Activated B cell treated with CpG ODN at 0.5 μM for 24 hours (primary cell): ENCODE data around the gene MPZ. TPM values are rescaled to one million over a fixed set of nuclear protein-coding genes. Genes with fewer than 3 reads are reported as not detected.

Experiments used
- ATAC-seq: fragments of 200-7000 bp; cut with Tn5 transposase; one replicate; pipeline ENCODE4 v1.10.0; 2021; ENCODE audit warnings: low read depth, mild to moderate bottlenecking, moderate library complexity
- CTCF ChIA-PET: fragments of 350-600 bp; sonication (Branson Sonifier 250); formaldehyde crosslinking; loops from one replicate; lab custom pipeline; 2021; ENCODE audit warnings: antibody characterized with exemption; lab: Charles Lee
- POLR2A ChIA-PET: fragments of 350-600 bp; sonication (Branson Sonifier 250); formaldehyde crosslinking; loops from one replicate; lab custom pipeline; 2021; ENCODE audit warnings: antibody characterized with exemption; lab: Charles Lee
- DNase-seq: peaks from one replicate; pipeline ENCODE4 v3.0.0; 2022
- H3K27ac Mint-ChIP-seq: one replicate; pipeline ENCODE4 v1.8.0; 2020; ENCODE audit warnings: mixed read lengths
- H3K27me3 Mint-ChIP-seq: one replicate; pipeline ENCODE4 v1.8.0; 2021; ENCODE audit warnings: mixed read lengths
- H3K36me3 Mint-ChIP-seq: one replicate; pipeline ENCODE4 v1.8.0; 2021; ENCODE audit warnings: low read depth, mixed read lengths
- H3K4me1 Mint-ChIP-seq: one replicate; pipeline ENCODE4 v1.8.0; 2021; ENCODE audit warnings: mixed read lengths
- H3K4me3 Mint-ChIP-seq: one replicate; pipeline ENCODE4 v1.8.0; 2020; ENCODE audit warnings: mild to moderate bottlenecking, mixed read lengths
- H3K9me3 Mint-ChIP-seq: one replicate; pipeline ENCODE4 v1.8.0; 2020; ENCODE audit warnings: mixed read lengths
- CTCF ChIP-seq: fragments of 200-600 bp; IDR thresholded peaks from one replicate; pipeline ENCODE4 v1.8.0; 2022; ENCODE audit warnings: antibody characterized with exemption, mild to moderate bottlenecking
- intact Hi-C: fragments of 100-400 bp; cut with micrococcal nuclease; formaldehyde crosslinking; loops from one replicate; pipeline ENCODE4 v1.15.1; 2024
- total RNA-seq: library from RNA; stranded (reverse); gene quantifications from 2 replicates; pipeline ENCODE4 v1.2.3, GENCODE V29; 2022

The MPZ gene
- 5.8 and 6.6 TPM in 2 replicates for total RNA-seq

DNA sequence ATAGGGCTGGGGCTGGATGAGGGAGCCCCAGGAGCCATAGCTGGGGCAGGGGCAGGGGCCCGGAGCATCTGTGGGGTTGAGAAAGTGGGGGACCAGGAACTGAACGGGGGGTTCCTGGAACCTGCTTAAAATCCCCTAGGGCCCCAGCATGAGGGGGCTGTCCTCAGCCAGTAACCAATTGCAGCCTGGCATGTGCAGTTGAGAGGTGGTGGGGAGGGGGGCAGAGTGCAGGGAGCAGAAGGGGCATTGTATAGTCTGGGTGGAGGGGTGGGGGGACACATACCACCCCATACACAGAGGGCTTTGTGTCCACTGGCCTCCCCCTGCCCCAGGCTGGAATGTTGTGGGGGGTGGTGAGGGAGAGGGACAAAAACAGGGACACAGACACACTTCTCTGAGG is at the start of gene MPZ:
Gene MPZ (minus strand): TSS at position 101 of the 400 bp plus-strand sequence. CDS start 63 bp downstream, at position 38.
- Mint-ChIP-seq H3K4me3 (no peak within 1 kb of the TSS), H3K4me1 (peaks cover 43% of the 10 kb centered on the region), H3K27me3 (no peaks in the 10 kb centered on the region), H3K36me3 (peaks cover 13% of the 10 kb centered on the region), H3K9me3 (no peaks in the 10 kb centered on the region), H3K27ac (no peak within 1 kb of the TSS)
- intact Hi-C loops = no loop called here
- CTCF ChIA-PET = no interaction called here
- POLR2A ChIA-PET = no interaction called here
- DNase-seq (no peak), ATAC-seq (no peak)
- TF ChIP-seq CTCF = no peak

DNA sequence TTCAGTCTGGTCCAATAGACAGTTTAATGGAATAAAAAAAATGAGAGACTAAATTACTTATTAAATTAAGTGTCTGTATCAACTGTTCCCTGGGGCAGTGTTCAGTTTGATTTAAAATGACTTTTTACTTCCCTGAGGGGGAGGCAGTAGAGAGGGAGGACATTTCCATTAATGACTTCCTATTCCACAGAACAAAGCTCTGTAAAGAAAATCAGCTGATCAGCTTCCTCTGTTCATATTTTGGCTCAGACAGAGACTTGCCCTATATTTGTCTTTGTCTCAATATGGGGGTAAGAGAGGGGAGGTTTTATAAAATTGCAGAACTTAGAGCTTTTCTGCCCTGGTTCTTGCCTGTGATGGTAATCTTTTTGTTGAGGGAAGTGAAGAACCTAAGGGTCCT is 49.5 kb upstream of the MPZ start:
- intact Hi-C loops = no loop called here
- Mint-ChIP-seq H3K9me3 (no peaks in the 10 kb centered on the region), H3K4me3 (no peak overlapping the region), H3K4me1 (peaks cover 3% of the 10 kb centered on the region), H3K36me3 (peaks cover 50% of the 10 kb centered on the region), H3K27ac (no peak overlapping the region), H3K27me3 (no peaks in the 10 kb centered on the region)
- DNase-seq (no peak), ATAC-seq (no peak)
- no peak for TF ChIP-seq CTCF
- ChIA-PET CTCF (no interaction called here), POLR2A (interaction anchor here (1.2 kb wide), 1 partner anchor 15 kb away, joined by 9 read pairs; no protein-coding TSS in a partner anchor)

GRCh38 chr1:161357073-161357472 is 47.3 kb upstream of the MPZ start:
- Mint-ChIP-seq H3K36me3 (peaks cover 48% of the 10 kb centered on the region), H3K27ac (no peak overlapping the region), H3K4me3 (no peak overlapping the region), H3K27me3 (no peaks in the 10 kb centered on the region), H3K4me1 (peaks cover 3% of the 10 kb centered on the region), H3K9me3 (no peaks in the 10 kb centered on the region)
- ChIA-PET POLR2A (no interaction called here), CTCF (interaction anchor here (1.8 kb wide), 1 partner anchor 25 kb away, joined by 5 read pairs; no protein-coding TSS in a partner anchor)
- ATAC-seq = no peak
- intact Hi-C loops = no loop called here
- TF ChIP-seq CTCF = no peak
- no peak for DNase-seq

- Mint-ChIP-seq H3K4me3 (no peak overlapping the region), H3K27me3 (no peaks in the 10 kb centered on the region), H3K36me3 (peaks cover 33% of the 10 kb centered on the region), H3K4me1 (peaks cover 7% of the 10 kb centered on the region), H3K9me3 (no peaks in the 10 kb centered on the region), H3K27ac (no peak overlapping the region)
- intact Hi-C loops = no loop called here
- DNase-seq = no peak
- TF ChIP-seq CTCF = no peak
- CTCF ChIA-PET = no interaction called here
- POLR2A ChIA-PET = no interaction called here
- ATAC-seq = no peak
These were observed 41.7 kb upstream of the MPZ start for GRCh38 chr1:161351482-161351881.

- H3K9me3 Mint-ChIP-seq = no peaks in the 10 kb centered on the region
- H3K27ac Mint-ChIP-seq = no peak overlapping the region
- no peak for ATAC-seq
- no peak for DNase-seq
- TF ChIP-seq CTCF = no peak
- no peaks in the 10 kb centered on the region for H3K27me3 Mint-ChIP-seq
- H3K36me3 Mint-ChIP-seq = peaks cover 33% of the 10 kb centered on the region
- no peak overlapping the region for H3K4me3 Mint-ChIP-seq
- intact Hi-C loops = no loop called here
- peaks cover 4% of the 10 kb centered on the region for H3K4me1 Mint-ChIP-seq
- ChIA-PET CTCF (no interaction called here), POLR2A (no interaction called here)
These were observed 40.9 kb upstream of the MPZ start for GRCh38 chr1:161350671-161351070.
